Putamen (tissue), 1 donor: ENCODE data around the gene NPPC.
"Not testable (repeated sequence)": the region's sequence is repeated elsewhere in the genome, so short reads cannot be mapped to it uniquely, and the experiment has no call there.

Source experiments
- DNase-seq: peaks from one replicate; pipeline ENCODE4 v3.0.0-alpha.2; 2016; ENCODE audit warnings: low spot score

Gene NPPC, protein sequence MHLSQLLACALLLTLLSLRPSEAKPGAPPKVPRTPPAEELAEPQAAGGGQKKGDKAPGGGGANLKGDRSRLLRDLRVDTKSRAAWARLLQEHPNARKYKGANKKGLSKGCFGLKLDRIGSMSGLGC

GRCh38 chr2:231926180-231926741 lies at the start of gene NPPC:
NPPC (minus strand) TSS chr2:231926396; CDS start chr2:231926249, 147 bp downstream.
- peak; percentile 64 for DNase-seq

DNA sequence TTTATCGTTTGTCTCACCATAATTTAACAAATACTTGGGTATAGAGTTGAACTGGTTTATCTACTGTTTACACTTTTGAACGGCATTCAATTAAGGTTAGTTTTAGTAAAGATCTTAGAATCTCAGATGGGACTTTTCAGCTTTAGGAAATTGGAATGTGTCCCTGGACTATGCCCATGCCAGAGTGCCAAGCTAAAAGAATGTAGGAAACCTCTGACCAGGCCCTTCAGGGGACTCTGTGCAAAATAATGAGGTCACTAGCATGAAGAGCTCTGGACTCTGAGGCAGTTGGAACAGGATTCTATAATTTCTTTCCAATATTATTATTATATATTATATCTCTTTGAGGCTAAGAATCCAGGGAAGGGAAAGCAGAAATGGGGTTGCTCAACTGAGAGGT lies 48.8 kb upstream of the NPPC start:
- no peak for DNase-seq

DNA sequence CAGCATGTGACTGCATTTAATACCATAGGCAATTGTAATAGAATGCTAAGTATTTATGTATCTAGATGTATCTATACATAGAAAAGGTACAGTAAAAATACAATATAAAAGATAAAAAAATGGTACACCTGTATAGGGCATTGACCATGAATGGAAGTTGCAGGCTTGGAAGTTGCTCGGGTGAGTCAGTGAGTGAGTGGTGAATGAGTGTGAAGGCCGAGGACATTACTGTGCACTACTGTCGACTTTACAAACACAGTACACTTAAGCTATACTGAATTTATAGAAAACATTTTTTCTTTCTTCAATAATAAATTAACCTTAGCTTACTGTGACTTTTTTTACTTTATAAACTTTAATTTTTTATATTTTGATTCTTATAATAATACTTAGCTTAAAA lies 44.3 kb upstream of the NPPC start:
- no peak for DNase-seq

GRCh38 chr2:231968820-231969219 lies 42.6 kb upstream of the NPPC start:
- DNase-seq, result no peak

GRCh38 chr2:231966886-231967285 lies 40.7 kb upstream of the NPPC start:
- DNase-seq, result no peak

DNA sequence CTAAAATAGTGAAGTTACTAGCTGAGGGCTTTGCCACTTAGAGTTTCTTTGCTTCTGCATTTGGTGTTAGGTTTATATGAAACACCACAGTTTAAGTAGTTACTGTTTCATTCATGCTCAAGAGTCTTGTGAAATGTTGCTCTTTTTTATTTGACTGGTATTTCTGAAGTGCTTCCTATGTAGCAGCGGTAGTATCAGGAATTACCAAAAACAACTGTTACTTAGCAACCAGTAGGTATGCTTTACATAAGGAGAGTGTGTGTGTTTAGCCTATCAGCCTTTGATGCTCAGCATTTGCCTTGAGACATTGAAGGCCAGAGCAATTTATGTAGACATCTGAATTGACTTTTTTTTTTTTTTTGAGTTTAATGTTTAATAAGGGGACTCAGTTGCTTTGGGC lies 38.9 kb upstream of the NPPC start:
- DNase-seq, result no peak

GRCh38 chr2:231961349-231962166 lies 35.4 kb upstream of the NPPC start, which contains the start of gene DIS3L2:
DIS3L2 (plus strand) TSS chr2:231961713; CDS start chr2:232014928, 53,215 bp downstream.
- DNase-seq, result peak; percentile 89

- no peak for DNase-seq
Measured at GRCh38 chr2:231960810-231961348, 34.7 kb upstream of the NPPC start.

DNA sequence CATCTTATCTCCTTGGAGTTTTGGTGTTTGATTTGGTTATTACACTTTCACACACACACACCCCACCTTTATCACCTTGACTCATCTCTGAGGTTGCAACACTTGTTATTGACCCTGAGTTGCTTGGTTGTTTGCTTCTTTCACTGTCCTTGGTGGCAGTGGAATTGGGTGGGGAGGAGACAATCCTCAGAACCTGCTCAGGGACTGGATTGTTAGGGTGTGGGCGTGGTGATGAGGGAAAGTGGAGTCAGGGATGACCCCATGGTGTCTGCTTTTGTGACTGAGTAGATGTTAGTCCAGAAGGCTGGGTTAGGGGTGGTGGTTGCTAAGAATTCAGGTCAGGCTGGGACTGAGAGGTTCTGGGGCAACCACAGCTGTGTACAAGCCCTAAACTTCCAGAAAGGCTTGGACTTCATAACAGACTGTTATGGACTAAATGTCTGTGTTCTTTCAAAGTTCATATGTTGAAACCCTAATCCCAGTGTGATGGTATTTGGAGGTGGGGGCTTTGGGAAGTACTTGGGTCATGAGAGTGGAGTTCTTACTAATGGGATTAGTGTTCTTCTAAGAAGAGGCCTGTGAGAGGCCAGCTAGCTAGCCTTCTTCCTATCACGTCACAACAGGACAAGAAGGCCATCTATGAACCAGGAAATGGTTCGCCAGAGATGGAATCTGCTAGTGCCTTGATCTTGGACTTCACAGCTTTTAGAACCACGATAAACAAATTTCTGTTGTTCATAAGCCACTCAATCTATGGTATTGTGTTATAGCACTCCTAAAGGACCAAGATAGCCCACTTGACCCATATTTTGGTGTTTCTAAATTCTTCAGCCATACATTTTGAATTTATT lies 31.9 kb upstream of the NPPC start:
- DNase-seq, result no peak

- DNase-seq, result no peak
Measured at GRCh38 chr2:231955758-231956472, 29.7 kb upstream of the NPPC start.

GRCh38 chr2:231951452-231952035 lies 25.3 kb upstream of the NPPC start:
- no peak for DNase-seq

GRCh38 chr2:231947694-231948093 lies 21.5 kb upstream of the NPPC start:
- DNase-seq, result no peak

GRCh38 chr2:231947112-231947511 lies 20.9 kb upstream of the NPPC start:
- not testable (repeated sequence) for DNase-seq

- DNase-seq, result no peak
Measured at GRCh38 chr2:231946241-231946814, 20.1 kb upstream of the NPPC start.

DNA sequence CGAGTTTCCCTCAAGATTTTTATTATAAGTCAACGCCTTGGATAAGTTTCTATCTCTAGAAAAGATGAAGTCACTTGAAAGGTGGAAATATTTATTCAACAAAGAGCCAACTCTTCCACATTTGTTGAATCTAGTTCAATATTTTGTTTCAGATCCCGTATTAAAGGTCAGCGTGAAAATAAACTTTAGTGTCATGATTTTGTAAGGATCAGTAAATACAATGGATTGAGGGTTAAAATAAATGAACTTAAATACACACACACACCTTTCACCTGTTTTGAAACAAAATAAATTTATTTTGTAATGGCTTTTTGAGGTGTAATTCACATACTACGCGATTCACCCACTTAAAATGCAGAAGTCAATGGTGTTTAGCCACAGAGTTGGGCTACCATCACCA lies 16.0 kb upstream of the NPPC start:
- no peak for DNase-seq

DNA sequence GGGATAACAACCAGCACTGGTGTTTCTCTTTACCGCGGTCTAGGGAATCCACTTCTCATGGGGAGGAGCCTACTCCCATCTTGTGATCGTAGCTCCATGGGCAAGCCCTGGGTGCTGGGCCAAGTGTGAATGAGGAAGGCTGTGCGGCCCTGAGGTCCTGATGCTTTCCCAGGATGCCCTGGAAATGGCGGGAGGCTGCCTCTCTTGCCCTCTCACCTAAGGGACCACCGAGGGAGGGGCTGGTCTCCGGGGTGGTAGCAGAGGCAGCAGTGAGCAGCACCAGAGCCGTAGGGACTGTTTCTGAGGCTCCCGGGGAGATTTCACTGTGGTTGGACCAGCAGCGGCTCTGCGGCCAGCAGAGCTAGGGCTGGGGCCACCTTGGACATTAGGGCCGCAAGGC lies 15.5 kb upstream of the NPPC start:
- DNase-seq, result no peak

GRCh38 chr2:231940795-231941194 lies 14.6 kb upstream of the NPPC start:
- no peak for DNase-seq

DNA sequence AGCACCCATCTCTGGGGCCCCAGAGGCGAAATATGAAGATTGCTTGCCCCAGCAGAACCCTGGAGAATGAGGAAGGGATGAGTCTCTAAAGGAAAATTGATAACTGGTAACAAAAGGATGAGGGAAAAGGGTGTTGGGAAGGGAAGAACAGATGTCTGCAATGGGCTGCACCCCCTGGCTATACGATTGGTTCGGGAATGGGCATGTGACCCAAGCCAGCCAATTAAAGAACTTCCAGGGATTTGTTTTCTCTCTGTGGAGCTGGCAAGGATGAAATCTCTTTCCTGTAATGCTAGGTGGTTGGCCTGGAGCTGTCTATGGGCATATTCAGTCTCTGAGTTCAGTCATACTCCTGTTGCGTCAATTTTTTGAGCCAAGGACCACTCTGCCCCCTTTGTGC lies 12.8 kb upstream of the NPPC start:
- no peak for DNase-seq

DNA sequence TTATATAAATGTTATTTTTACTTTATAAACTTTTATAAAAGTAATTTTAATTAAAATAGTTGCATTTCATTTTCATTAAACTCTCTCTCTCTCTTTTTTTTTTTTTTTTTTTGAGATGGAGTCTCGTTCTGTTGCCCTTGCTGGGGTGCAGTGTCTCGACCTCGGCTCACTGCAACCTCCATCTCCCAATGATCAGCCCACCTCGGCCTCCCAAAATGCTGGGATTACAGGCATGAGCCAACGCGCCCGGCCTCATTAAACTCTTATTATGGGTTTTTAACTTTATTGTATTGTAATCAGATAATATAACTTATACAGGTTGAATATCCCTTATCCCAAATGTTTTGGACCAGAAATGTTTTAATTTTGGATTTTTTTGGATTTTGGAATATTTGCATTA lies 10.9 kb upstream of the NPPC start:
- DNase-seq, result no peak

DNA sequence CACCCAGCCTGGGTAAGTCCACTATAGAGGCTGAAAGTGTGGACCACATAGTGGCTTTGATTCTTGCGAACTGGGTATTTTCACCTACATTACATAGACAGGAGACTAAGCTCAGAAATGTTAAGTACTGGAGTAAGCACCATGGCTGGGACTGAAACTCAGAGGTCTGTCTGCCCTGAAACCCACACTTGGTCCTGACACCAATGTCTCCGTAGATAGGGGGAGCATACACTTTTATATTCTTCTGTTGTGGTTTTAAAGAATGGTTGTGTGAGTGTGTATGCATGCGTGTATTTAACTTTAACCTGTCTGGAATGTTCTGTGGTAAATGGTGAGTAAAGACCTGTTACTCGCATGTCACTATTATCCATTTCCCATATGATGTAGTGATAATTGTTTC lies 10.3 kb upstream of the NPPC start:
- no peak for DNase-seq

DNA sequence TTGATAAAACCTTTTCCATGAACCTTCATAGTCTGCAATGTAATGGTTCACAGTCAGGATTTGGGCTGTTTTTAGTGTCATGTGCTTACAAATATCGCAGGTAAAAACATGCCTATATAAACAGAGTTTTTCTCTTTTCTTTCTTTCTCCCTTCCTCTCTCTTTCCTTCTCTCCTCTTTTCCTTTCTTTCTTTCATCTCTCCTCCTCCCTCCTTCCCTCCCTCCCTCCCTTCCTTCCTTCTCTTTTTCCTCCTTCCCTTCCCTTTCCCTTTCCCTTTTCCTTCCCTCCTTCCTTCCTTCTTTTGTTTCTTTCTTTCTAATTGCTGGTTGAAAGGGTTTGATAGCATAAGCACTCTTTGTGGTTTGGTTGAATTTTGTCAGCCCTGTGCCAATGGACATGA lies 9.6 kb upstream of the NPPC start:
- DNase-seq, result no peak
